HG03457 (cell line): ENCODE data around the gene COPZ2.
"Not testable (repeated sequence)": the region's sequence is repeated elsewhere in the genome, so short reads cannot be mapped to it uniquely, and the experiment has no call there.

Source experiments
- ATAC-seq: cut with Tn5 transposase; IDR thresholded peaks from one replicate; pipeline ENCODE4 v1.9.1; 2021; ENCODE audit warnings: moderate number of reproducible peaks; ENCODE audit not compliant: unreplicated experiment

Gene COPZ2

DNA sequence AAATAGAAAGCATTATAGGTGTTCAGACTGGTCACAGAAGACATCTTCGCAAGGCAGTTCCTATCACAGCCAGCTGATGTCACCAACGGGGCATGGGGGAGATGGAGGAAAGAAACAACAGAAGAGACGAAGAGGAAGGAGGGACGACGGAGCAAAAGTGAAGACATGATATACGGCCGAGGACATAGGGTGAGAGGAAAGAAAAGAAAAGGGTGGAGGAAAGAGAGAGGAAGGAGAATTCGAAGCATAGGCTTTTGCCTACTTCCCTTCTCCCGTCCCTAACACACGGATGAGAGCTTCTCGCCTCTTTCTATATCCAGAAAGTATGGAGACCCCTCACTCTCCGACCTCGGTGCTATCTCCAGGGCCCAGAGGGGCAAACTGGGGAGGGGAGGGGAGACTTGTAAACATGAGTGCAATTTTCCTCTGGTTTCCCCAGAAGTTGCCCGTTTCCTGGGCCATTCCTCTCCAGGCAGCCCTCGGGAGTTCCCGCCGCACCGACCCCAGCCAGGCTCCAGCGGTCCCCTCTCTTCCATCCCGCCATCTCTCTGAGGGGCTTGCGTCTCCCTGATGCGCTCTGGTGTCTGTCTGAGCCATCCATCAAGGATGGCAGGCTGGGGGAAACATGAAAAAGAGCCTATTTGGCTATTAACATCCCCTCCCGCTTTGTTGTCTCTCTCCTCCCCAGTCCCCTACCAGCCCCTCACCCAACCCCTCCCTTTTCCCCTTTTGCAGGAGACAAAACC, 26.0 kb downstream of the COPZ2 start:
- no peak for ATAC-seq

- ATAC-seq = no peak
Observed at GRCh38 chr17:48010193-48010592, 27.4 kb downstream of the COPZ2 start.

DNA sequence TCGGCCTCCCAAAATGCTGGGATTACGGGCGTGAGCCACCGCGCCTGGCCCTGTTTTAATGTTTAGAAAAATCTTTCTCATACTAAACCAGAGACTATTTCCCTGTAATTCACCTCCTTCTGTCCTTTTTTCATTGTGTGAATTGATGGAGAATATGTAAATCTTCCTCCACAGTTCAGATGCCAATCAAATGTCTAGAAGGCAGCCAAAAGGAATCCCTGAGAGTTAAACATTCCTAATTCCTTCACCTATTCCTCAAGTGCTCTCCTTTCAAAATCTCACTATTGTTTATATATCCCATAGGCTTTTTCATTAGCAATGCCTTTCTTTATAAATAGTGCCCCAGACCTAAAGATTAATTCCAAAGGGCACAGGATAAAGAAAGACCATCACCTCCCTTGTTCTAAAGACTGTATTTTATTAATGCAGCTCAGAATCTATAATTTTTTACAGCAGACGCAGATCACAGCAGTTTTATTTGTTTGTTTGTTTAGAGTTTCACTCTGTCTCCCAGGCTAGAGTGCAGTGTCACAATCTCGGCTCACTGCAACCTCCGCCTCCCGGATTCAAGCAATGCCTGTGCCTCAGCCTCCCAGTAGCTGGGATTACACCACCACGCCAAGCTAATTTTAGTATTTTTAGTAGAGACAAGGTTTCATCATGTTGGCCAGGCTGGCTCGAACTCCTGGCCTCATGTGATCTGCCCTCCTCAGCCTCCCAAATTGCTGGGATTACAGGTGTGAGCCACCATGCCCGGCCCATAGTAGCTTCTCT, 30.5 kb downstream of the COPZ2 start:
- ATAC-seq = no peak

DNA sequence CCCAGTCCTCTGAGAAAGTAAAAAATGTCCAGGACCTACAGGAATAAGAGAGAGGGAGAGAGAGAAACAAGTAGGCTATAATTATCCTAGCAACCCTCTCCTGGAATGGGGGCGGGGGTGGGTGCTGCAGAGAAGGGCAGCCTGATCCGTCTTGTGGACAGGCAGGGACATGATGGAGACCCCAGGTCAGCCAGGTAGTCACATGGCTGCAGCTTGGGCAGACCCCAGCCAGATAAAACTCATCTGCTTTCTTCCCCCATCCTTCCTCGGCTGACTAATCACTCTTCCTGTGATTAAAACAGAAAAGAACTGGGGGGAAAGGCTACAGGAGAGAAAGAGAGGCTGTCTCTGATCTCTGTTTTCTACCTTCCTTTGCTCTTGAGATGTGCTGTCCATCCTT, 32.6 kb downstream of the COPZ2 start:
- ATAC-seq = no peak

DNA sequence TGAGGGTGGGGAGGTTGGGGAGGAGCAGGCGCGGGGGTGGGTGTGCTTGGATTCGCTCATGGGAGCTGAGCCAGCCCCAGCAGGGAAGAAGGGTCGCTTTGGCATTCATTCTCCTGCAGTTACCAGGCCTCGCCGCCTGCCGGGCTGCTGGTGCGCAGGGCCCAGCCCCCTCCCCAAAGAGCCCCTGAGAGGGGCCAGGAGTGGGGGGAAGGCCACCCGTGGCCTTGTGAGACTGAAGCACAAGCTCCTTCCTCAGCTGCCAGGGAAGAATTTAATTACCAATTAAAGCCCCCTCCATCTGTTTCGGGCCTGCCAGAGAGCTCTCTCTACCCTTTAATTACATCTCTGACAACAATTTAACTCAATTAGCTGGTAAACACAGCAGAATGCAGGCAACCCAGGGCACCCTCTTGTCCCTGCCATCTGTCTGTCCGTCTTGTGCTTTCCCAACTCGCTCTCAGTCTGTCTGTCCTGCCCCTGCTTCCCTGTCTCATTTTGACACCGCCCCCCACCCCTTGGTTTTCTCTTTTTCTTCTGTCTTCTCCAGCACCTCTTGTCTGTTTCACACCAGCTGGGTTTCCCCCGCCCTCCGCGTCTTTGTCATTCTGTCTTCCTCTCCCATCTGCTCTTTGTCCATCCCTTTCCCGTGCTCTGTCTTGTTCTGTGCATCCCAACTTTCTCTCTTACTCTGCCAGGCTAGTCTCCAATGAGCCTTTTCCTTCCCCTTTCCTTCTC, 34.0 kb downstream of the COPZ2 start:
- no peak for ATAC-seq

GRCh38 chr17:48002916-48003416, 34.6 kb downstream of the COPZ2 start:
- no peak for ATAC-seq

DNA sequence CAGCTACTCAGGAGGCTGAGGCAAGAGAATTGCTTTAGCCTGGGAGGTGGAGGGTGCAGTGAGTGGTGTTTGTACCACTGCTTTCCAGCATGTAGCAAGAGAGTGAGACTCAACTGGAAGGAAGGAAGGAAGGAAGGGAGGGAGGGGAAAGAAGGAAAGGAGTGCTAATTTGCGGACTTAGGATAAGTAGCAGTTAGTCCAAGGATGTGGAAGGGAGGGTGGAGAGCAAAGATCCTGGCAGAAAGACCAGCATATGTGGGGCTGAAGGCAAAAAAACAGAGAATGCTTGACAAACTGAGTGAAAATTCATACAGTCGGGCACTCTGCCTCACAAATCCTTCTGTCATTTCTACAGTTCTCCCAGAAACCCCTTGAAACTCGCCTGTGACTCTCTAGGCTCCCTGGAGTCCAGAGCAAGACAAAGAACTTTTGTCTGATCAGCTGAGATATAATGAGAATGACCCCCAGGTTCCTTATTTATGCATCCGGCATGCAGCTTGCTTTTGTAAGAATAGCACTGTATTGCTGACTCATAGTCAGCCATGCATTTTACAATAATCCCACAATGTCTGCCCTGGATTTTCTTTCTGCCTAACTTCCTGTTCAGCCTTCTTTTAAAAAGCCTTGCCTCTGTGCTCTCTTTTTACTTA, 35.2 kb downstream of the COPZ2 start:
- ATAC-seq = no peak

GRCh38 chr17:48001657-48002056, 35.9 kb downstream of the COPZ2 start:
- ATAC-seq = not testable (repeated sequence)

DNA sequence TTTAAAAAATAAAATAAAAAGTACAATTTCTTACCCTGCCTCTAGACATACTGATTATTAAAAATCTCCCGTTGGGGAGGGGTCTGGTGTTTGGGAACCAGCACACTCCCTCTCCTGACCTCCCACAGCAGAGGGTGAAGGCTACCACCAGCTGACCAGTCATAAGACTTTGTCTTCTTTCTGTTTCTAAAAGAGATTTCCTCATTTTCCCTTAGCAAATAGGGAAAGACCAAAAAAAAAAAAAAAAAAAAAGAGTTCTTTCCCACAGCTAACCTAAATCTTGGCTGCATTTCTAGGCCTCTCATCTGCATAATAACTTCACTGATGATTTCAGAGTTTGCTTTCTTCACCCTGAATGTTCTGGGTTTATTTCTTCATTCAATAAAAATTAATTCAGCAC, 36.4 kb downstream of the COPZ2 start:
- ATAC-seq = no peak

- no peak for ATAC-seq
Observed at GRCh38 chr17:47999582-47999981, 38.0 kb downstream of the COPZ2 start.

DNA sequence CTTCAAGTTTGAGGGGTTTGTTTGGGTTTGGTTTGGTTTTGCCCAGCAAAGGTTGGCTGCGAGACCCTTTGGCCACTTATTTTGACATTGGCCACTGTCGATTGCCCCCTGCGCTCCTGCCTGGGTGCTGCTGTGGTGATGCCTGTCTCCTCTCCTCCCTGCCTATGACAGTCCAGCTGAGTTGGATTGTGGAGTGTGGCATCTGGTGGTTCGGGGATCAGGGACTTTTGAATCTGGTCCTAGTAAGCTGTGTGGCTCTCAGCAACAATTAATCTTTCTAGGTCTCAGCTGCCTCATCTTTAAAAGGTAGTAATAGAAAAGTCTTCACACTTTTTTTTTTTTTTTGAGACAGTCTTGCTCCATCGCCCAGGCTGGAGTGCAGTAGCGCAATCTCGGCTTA, 39.6 kb downstream of the COPZ2 start:
- no peak for ATAC-seq

DNA sequence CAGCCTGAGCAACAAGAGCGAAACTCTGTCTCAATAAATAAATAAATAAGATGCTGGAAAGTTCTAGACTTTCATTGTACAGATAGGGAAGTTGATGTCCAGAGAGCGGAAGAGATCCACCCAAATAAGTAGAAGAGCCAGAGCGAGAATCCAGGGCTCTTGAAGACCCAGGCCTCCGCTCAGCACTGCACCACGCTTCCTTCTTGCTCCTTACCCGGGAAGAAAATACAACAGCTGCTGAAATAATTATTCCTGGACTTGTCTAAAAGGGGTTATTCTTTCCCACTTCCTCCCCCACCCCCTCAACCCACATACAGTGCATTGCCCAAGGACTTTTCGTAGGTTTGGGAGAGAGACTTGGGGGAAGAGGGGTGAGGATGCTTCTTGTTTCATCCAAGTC, 40.0 kb downstream of the COPZ2 start:
- ATAC-seq = no peak

GRCh38 chr17:47996201-47996600, 41.4 kb downstream of the COPZ2 start:
- no peak for ATAC-seq

DNA sequence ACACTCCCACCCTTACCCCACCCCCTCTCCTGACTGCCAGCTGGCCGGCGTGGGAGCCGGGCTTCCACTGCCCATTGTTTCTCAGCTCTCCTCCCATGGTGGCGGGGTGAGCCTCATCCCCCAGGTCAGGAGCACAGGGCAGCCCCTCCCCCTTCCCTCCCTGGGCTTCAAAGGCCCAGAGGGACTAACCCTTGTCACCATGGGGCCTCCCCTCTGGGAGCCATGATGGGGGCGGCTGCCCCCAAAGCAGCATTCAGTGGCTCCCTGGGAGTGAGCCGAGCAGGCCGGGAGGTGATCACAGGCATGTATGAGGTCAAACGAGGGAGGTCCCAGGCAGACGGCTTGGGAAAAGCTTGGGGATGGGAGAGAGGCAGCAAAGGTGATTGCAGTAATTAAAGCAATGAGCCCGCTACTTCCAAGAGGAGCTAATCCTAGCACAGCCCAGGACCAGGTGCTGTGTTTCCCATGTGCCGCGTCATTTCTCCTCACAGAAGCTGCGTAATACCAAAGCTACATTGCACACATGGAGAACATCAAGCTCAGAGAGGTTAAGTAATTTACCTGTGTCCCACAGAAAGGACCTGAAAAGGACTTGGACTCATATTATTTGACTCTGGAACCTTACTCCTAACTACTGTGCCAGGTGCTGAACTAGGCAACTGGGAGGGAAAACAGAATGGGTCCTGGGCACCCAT, 42.2 kb downstream of the COPZ2 start:
- no peak for ATAC-seq

- ATAC-seq = no peak
Observed at GRCh38 chr17:47994724-47995123, 42.9 kb downstream of the COPZ2 start.

DNA sequence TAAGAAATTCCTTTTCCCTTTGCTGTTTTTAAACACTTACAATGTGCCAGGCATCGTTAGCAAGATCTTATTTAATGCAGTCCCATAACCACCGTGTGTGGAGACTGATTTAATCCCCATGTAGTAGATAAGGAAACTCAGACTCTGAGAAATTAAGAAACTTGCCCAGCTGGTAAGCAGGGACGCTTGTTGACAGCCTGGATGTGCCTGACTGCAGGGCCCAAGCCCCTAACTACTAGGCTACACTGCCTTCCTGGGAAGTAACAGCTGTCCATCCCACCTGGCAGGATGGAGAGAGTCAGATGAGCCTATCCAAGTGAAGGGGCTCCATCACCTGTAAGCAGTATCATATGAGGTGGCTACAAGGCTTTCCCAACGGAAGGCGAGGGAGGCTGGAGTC, 43.6 kb downstream of the COPZ2 start:
- ATAC-seq = no peak

GRCh38 chr17:47993031-47993564, 44.5 kb downstream of the COPZ2 start:
- ATAC-seq = no peak

- ATAC-seq = no peak
Observed at GRCh38 chr17:47992216-47992615, 45.4 kb downstream of the COPZ2 start.

DNA sequence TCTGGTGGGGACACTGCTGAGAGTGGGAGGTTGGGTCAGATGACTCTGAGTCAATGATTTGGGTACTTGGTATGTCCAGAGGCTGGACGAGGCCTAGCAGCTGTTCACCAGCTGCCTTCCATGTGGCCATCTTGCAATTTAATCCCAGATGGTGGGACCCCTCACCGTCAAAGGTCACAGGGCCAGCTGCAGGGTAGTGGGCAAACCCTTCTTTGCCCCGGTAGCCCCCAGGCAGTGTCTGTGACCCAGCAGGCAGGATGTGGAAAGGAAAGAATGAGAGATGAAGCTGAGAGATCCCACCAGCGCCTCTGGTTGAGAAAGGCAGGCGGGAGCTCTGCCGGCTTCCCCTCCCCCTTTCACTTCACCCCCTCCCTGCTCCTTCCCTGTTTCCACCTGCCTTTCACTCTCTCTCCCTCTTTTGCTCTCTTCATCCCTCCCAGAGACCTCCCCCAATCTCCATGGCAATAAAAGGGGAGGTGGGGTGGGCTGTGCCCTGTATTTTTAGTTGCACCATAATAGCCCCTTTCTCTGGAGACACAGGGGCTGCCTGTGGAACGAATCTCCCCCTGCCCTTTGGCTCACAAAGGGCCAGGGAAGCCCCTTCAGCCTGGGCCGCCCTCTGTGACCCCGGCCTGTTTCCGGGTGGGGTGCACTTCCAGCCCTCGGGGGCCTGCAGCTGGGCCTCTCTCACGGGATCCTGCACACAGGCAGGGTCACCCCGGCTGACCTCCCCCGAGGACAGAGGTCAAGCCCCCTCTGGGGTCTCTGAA, 46.5 kb downstream of the COPZ2 start:
- ATAC-seq = no peak
